ENCODE results near the gene ARHGAP6.
A peak's percentile ranks its signal among the peaks of the same experiment; 100 is the strongest.
"Not testable (repeated sequence)": the region's sequence is repeated elsewhere in the genome, so short reads cannot be mapped to it uniquely, and the experiment has no call there.

ARHGAP6 gene

DNA sequence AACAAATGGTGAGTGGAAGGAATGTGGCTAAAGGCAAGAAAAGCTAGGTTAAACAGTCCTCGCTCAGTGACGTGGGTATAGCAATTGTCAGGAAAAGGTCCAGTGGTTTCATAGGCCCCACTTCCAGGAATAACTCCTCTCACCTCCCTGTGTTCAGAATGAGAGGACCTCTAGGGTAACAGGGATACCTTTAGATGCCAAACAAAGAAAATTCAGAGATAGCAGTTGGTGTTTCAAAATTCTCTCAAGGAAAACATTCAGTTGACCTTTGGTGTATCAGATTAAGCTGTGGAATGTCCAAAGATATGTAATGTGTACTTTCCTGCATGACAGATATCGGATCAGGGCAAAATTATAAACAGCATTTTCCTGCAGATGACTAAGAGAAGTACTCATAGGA, 155.9 kb downstream of the ARHGAP6 start:
- DNase-seq, result no peak

DNA sequence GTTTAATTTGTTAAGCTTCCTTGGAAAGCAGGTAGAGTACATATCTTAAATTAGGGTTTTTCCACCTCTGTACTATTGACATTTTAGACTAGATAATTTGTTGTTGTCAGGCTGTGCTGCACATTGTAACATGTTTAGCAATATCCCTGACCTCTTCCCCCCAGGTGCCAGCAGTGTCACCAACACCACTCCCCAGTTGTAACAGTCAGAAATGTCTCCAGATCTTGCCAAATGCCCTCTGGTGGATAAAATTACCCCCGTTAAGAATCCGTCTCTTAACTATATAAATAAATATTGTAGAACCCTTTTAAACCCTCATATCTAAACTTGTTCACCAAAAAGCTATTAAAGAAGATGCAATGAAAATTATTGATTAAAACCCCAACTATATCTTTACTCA, 161.5 kb downstream of the ARHGAP6 start:
- DNase-seq, result no peak

DNA sequence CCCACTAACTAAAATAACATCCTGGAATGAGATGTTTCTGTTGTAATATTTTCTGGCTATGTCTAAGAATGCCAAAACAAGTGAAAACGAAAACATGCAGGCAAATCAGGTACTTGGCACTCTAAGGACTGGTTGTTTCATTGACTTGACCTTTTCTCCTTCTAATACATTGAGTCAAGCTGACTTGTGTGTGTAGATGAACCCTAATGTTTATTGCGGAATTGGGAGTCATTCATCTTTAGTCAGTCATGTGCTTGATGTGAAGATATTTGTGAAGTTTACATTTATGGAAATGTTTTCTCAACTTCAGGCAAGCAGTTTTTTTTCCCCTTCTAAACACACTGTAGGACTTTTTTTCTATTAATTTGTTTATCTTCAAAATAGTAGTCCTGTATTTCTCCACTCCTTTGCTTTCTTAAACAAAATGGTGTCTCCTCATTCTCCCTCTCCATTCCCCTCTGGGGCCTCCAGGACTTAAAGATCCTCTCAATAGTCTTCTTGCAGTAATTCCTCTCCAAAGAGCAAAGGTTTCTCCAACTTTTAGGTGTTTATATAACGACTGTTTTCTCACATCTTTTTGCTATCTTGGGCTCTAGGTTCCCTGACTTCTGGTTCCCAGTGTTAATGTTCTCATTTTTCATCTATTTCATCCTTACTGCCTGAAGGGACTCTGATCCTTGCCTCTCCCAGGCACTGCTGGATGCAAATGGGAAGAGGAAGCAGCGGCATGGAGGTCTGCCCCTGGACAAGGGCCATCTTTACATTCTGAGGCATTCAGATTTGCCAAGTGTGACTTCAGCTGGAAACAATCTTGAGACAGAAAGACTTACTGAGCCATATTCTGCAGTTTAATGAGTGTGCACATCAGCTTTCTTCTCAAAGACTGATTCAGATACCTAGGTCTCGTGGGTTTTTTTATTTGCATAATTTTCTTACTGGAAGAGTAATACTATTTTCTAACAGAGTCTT, 166.4 kb downstream of the ARHGAP6 start:
- DNase-seq, result no peak

DNA sequence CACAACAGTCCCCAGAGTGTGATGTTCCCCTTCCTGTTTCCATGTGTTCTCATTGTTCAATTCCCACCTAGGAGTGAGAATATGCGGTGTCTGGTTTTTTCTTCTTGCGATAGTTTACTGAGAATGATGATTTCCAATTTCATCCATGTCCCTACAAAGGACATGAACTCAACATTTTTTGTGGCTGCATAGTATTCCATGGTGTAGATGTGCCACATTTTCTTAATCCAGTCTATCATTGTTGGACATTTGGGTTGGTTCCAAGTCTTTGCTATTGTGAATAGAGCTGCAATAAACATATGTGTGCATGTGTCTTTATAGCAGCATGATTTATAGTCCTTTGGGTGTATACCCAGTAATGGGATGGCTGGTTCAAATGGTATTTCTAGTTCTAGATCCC, 174.3 kb downstream of the ARHGAP6 start:
- DNase-seq, result not testable (repeated sequence)

GRCh38 chrX:11484290-11484689, 181.4 kb downstream of the ARHGAP6 start:
- DNase-seq, result no peak

GRCh38 chrX:11481035-11481434, 184.7 kb downstream of the ARHGAP6 start:
- DNase-seq, result no peak

GRCh38 chrX:11480626-11481025, 185.1 kb downstream of the ARHGAP6 start:
- DNase-seq, result peak; percentile 4

- DNase-seq, result no peak
Measured at GRCh38 chrX:11478911-11479310, 186.8 kb downstream of the ARHGAP6 start.

DNA sequence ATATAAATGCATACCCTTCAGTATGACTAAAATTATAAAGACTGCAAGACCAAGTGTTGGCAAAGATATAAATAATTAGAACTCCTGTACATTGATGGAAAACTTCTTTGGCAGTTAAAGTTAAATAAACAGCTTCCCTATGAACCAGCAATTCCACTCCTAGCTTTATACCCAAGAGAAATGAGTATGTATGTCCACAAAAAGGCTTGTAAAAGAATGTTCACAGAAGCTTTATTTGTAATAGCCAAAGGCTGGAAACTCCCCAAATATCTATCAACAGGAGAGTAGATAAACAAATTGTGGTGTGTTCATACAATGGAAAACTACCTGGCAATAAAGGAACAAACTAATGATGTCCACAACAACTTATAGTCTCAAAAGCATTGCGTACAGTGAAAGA, 187.7 kb downstream of the ARHGAP6 start:
- no peak for DNase-seq

- no peak for DNase-seq
Measured at GRCh38 chrX:11474576-11474975, 191.1 kb downstream of the ARHGAP6 start.

DNA sequence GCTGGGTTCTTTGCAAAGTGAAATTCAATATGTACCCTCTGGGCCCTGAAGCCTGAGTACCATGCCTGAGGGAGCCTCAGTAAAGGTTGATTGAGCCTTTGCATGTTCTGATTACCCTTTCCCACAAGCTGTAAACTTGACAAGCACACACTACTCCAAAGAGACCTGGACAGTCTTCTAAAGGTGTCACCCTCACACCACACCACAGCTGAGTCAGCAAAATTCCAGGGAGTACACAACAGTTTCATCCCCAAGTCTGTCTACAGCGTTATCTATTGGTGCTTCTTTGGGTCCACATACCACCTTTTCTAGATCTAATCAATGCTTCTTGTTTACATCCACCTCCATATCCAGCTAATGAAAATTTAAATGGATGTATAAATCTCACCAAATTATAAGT, 191.7 kb downstream of the ARHGAP6 start:
- DNase-seq, result no peak

DNA sequence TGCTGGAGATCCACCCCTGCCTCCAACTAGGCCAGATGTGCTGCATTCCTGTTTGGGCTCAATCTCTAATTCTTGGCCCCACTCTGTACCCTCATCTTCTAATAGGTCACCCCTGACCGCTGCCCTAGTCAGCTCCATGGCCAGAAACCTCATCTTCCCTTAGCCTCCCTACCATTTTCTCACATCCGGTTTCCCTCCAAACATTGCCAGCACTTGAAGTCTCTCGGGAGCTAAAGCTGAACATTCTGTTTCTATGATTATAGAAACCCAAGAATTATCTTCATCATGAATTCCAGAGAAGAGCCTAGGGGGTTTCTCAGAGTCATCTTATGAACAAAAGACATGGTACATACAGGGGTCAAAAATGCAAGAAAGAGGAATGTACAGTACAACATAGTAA, 192.8 kb downstream of the ARHGAP6 start:
- DNase-seq, result no peak

DNA sequence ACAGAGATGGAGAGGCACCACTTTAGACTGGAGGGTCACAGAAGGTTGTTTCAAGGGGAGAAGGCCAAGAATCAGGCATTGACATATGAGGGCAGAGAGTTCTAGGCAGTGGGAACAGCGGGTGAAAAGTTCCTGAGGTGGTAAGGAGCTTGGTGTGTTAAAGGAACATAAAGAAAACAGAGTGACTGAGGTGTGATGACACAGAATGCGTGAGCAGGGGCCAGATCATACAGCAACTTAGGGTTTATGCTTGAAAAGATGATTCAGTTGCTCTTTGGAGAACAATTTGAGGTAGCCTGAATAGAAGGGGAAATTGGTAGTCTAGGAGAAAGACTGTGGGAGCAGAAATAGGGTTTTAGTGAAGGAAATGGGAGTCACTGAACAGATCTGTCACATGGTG, 193.3 kb downstream of the ARHGAP6 start:
- no peak for DNase-seq

DNA sequence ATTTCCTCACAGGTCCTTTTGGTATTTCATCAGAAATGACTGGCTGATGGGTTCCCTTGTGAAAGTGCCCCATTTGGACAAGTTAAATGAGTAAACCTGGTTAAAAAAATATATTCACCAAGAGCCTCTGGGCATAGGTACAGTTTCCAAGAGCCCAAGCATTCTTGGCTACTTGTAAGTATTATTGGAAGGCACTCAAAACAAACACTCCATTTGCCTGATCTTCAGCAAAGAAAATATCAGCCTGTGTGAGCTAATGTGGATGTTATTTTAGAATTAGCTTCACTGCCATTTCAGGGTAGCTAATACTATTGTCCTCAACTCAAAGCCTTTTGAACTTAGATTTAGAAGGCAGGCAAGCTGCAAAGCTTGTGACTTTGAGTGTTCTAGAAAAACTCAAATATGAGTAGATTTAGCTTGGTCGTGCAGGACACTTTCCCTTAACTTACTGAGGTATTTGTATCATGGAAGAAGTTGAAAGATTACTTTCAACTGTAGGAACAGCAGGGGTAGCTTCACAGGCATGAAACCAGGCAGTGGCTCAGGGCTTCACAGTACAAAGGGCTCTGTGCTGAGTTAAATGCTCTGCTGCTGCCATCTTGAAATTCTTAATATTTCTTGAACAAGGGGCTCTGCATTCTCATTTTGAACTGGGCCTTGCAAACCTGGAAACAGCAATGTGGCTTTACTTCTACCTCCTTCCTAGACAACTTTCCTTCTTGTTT, 195.3 kb downstream of the ARHGAP6 start:
- DNase-seq, result no peak

GRCh38 chrX:11465648-11466411, 199.9 kb downstream of the ARHGAP6 start:
- no peak for DNase-seq

DNA sequence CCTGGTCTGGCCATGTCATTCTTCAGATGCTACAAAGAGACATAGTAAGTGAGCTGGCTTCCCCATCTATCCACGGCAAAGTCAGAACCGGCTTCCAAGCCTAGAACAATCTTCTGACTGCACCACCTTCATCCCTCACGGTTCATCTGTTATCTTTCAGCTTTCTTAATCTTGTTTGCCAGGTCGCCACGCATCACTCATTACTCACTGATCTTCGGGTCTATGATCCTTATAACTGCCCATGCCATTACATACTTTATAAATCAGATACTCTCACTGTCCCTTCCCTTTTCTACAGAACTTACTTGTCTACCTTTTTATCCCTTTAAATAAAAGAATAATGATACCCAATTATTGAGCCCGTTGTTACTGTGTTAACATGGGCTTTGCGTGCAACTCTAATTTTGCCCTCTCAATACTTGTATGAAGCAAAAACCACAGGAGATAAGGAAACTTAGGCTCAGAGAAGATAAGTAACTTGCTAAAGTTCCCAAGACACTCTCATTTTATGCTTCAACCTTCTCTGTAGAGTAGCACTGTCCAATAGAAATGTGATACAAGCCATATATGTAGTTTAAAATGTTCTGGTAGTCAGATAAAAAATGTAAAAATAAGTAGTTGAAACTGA, 200.8 kb downstream of the ARHGAP6 start:
- DNase-seq, result no peak

GRCh38 chrX:11464380-11464779, 201.3 kb downstream of the ARHGAP6 start:
- DNase-seq, result no peak

DNA sequence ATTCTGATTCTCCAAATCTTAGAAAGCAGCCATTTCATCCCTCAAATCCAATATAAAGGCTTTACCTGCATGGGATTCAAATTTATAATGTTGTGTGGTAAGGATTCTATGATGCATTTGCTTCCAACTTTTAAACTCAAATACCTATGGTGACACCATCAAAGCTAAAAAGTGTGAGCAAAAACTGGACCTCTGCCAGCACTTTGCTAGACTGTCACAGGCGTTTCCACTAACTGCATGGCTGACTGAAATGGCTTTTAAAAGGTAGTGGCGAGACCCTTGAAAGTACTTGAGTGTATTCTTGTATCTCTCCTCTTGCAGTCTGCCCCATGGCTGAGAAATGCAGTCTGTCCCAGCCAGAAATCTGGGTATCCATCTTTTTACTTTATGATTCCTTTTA, 203.1 kb downstream of the ARHGAP6 start:
- no peak for DNase-seq

DNA sequence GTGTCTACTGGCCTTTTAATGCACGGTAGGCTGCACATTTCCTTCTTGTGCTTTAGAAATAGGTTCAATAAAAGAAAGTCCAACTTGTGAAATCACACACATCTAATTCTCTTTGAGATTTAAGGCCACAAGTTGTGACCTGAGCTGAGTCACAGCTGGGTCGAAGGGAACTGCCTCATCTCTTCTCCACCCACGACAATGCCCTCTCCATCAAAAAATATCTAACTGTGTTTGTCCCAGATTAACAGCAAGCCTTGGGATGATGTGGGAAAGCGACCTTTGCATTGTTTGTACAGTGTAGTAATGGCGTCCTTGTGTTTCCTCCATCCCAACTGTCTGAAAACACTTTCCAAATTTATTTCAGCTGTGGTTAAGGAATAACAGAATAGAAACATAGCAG, 203.6 kb downstream of the ARHGAP6 start:
- DNase-seq, result no peak

- no peak for DNase-seq
Measured at GRCh38 chrX:11461201-11462001, 204.3 kb downstream of the ARHGAP6 start.

GRCh38 chrX:11460347-11460746, 205.4 kb downstream of the ARHGAP6 start:
- no peak for DNase-seq

DNA sequence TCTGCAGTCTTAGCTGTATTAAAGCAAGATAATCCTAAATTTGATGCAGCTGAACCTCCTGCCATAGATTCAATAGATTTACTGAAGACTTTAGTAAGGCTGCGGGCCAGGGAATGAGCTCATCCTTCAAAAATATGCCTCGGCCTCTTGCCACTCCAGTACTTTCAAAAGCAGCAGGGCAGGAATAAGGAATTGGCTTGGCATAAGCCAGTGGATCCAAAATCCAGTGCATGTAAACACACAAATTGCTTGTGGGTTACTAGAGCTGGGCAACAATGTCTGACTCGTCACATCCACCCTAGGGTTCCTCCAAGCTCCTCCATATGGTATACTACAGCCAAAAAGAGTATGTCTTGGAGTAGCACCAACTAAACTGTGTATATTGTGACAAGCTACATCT, 207.6 kb downstream of the ARHGAP6 start:
- no peak for DNase-seq
